Skeletal muscle tissue (tissue), 4 donors: ENCODE results near the gene EBP. TPM values are rescaled to one million over a fixed set of nuclear protein-coding genes. Genes with fewer than 3 reads are reported as not detected.
"Not testable (repeated sequence)": the region's sequence is repeated elsewhere in the genome, so short reads cannot be mapped to it uniquely, and the experiment has no call there.

ENCODE experiments used
- H3K27ac ChIP-seq: one replicate; pipeline ENCODE4 v1.7.0; 2013; ENCODE audit warnings: mild to moderate bottlenecking, low read depth, low read length, inconsistent platforms
- H3K27me3 ChIP-seq, 3 donors: one replicate each; pipeline ENCODE4 v1.7.0; 2013; ENCODE audit warnings: low read length in 3 of 3; ENCODE audit not compliant: control insufficient read depth in 3 of 3, insufficient read depth in 3 of 3
- H3K36me3 ChIP-seq, 3 donors: one replicate each; pipeline ENCODE4 v1.7.0; 2013; ENCODE audit warnings: low read length in 3 of 3; ENCODE audit not compliant: control insufficient read depth in 3 of 3, insufficient read depth in 3 of 3
- H3K4me1 ChIP-seq, 3 donors: one replicate each; pipeline ENCODE4 v1.7.0; 2013; ENCODE audit warnings: low read length in 3 of 3, mild to moderate bottlenecking in 3 of 3; ENCODE audit not compliant: control insufficient read depth in 3 of 3, insufficient read depth in 3 of 3
- H3K4me3 ChIP-seq, 3 donors: one replicate each; pipeline ENCODE4 v1.7.0; 2013; ENCODE audit warnings: low read length in 3 of 3
- H3K9ac ChIP-seq, 3 donors: one replicate each; pipeline ENCODE4 v1.7.0; 2013; ENCODE audit warnings: low read length in 3 of 3, mild to moderate bottlenecking in 3 of 3, moderate library complexity in 2 of 3, low read depth in 1 of 3
- H3K9me3 ChIP-seq, 3 donors: one replicate each; pipeline ENCODE4 v1.7.0; 2013; ENCODE audit warnings: low read length in 3 of 3; ENCODE audit not compliant: control insufficient read depth in 3 of 3
- total RNA-seq: library from RNA; depleted of rRNA; stranded (reverse); fragments of >200 nt; gene quantifications from one replicate; pipeline ENCODE4 v1.2.3, GENCODE V29; 2014
- donor health status: Osteomylitis.

The EBP gene
- total RNA-seq, 1 donor from 2014 or later, result 21.4 TPM

- Histone ChIP-seq H3K9me3 (no peaks in the 10 kb centered on the region), H3K36me3 (peaks cover 0 to 3% (median 2%) of the 10 kb centered on the region in 3 donors), H3K27ac (peak overlapping the region; percentile 88), H3K4me3 (peak overlapping the region; percentile 75 to 84 (median 79)), H3K9ac (peak overlapping the region; percentile 33 to 79 (median 48)), H3K4me1 (peaks cover 0 to 6% (median 2%) of the 10 kb centered on the region in 3 donors), H3K27me3 (no peaks in the 10 kb centered on the region)
Observed at GRCh38 chrX:48538641-48539344, 17.2 kb downstream of the EBP start.

GRCh38 chrX:48539345-48540027 is 17.9 kb downstream of the EBP start, which contains the start of gene TBC1D25:
TBC1D25 (plus strand) TSS chrX:48539714; CDS start chrX:48539798, 84 bp downstream.
- Histone ChIP-seq H3K9ac (peak within 1 kb of the TSS; percentile 65 to 79 (median 71)), H3K27me3 (no peaks in the 10 kb centered on the region), H3K4me1 (peaks cover 0 to 6% (median 2%) of the 10 kb centered on the region in 3 donors), H3K36me3 (peaks cover under 1 to 3% (median 2%) of the 10 kb centered on the region in 3 donors), H3K27ac (peak within 1 kb of the TSS; percentile 88), H3K9me3 (no peaks in the 10 kb centered on the region), H3K4me3 (peak within 1 kb of the TSS; percentile 75 to 84 (median 79))

GRCh38 chrX:48540028-48540375 is 18.4 kb downstream of the EBP start:
- H3K4me3 ChIP-seq, result peak overlapping the region; percentile 75 to 84 (median 79)
- peaks cover 3 to 6% (median 6%) of the 10 kb centered on the region in 3 donors for H3K36me3 ChIP-seq
- H3K27ac ChIP-seq, result peak overlapping the region; percentile 88
- H3K27me3 ChIP-seq, result no peaks in the 10 kb centered on the region
- H3K9me3 ChIP-seq, result no peaks in the 10 kb centered on the region
- peak overlapping the region; percentile 65 to 79 (median 71) for H3K9ac ChIP-seq
- peaks cover 0 to 6% (median 2%) of the 10 kb centered on the region in 3 donors for H3K4me1 ChIP-seq

- Histone ChIP-seq H3K27ac (peak overlapping the region; percentile 88), H3K9ac (peak overlapping the region in 1 of 3 donors; percentile 30), H3K4me1 (peaks cover 0 to 6% (median 2%) of the 10 kb centered on the region in 3 donors), H3K4me3 (peak overlapping the region; percentile 75 to 84 (median 79)), H3K27me3 (no peaks in the 10 kb centered on the region), H3K9me3 (no peaks in the 10 kb centered on the region), H3K36me3 (peaks cover 3 to 6% (median 6%) of the 10 kb centered on the region in 3 donors)
Observed at GRCh38 chrX:48540480-48540879, 18.9 kb downstream of the EBP start.

- H3K4me3 ChIP-seq, result no peak overlapping the region
- H3K27ac ChIP-seq, result no peak overlapping the region
- H3K4me1 ChIP-seq, result peaks cover 0 to 6% (median 2%) of the 10 kb centered on the region in 3 donors
- H3K27me3 ChIP-seq, result no peaks in the 10 kb centered on the region
- no peaks in the 10 kb centered on the region for H3K9me3 ChIP-seq
- no peak overlapping the region for H3K9ac ChIP-seq
- peaks cover 3 to 6% (median 6%) of the 10 kb centered on the region in 3 donors for H3K36me3 ChIP-seq
Observed at GRCh38 chrX:48541140-48541814, 19.7 kb downstream of the EBP start.

- Histone ChIP-seq H3K27ac (no peak overlapping the region), H3K4me1 (no peaks in the 10 kb centered on the region), H3K4me3 (no peak overlapping the region), H3K36me3 (peaks cover 0 to 7% (median 6%) of the 10 kb centered on the region in 3 donors), H3K9ac (peak overlapping the region in 1 of 3 donors; percentile 51), H3K27me3 (no peaks in the 10 kb centered on the region), H3K9me3 (no peaks in the 10 kb centered on the region)
Observed at GRCh38 chrX:48548871-48549270, 27.3 kb downstream of the EBP start.

GRCh38 chrX:48555731-48556325 is 34.2 kb downstream of the EBP start:
- not testable (repeated sequence) for H3K4me3 ChIP-seq, H3K4me1 ChIP-seq, H3K9ac ChIP-seq, H3K9me3 ChIP-seq, H3K27ac ChIP-seq, H3K27me3 ChIP-seq
- H3K36me3 ChIP-seq, result peaks cover 6 to 14% (median 13%) of the 10 kb centered on the region in 3 donors

GRCh38 chrX:48558271-48558670 is 36.7 kb downstream of the EBP start:
- H3K9ac ChIP-seq, result no peak overlapping the region
- H3K27me3 ChIP-seq, result no peaks in the 10 kb centered on the region
- no peak overlapping the region for H3K27ac ChIP-seq
- H3K9me3 ChIP-seq, result no peaks in the 10 kb centered on the region
- H3K36me3 ChIP-seq, result peaks cover 6 to 22% (median 17%) of the 10 kb centered on the region in 3 donors
- H3K4me3 ChIP-seq, result no peak overlapping the region
- no peaks in the 10 kb centered on the region for H3K4me1 ChIP-seq

- Histone ChIP-seq H3K27me3 (no peaks in the 10 kb centered on the region), H3K4me3 (no peak overlapping the region), H3K4me1 (no peaks in the 10 kb centered on the region), H3K9me3 (no peaks in the 10 kb centered on the region), H3K36me3 (peaks cover 6 to 22% (median 19%) of the 10 kb centered on the region in 3 donors), H3K9ac (no peak overlapping the region), H3K27ac (no peak overlapping the region)
Observed at GRCh38 chrX:48559636-48560035, 38.0 kb downstream of the EBP start.
